ENCODE measurements around the gene CYP46A1.

The CYP46A1 gene

GRCh38 chr14:99690636-99691035 is 6.5 kb downstream of the CYP46A1 start:
- DNase-seq, result no peak

GRCh38 chr14:99691111-99691885 is 7.2 kb downstream of the CYP46A1 start:
- no peak for DNase-seq

- no peak for DNase-seq
These were observed 9.8 kb downstream of the CYP46A1 start for GRCh38 chr14:99693918-99694317.

- no peak for DNase-seq
These were observed 12.8 kb downstream of the CYP46A1 start for GRCh38 chr14:99696929-99697328.

- no peak for DNase-seq
These were observed 14.1 kb downstream of the CYP46A1 start for GRCh38 chr14:99698236-99698635.

GRCh38 chr14:99698642-99699041 is 14.5 kb downstream of the CYP46A1 start:
- DNase-seq, result no peak

GRCh38 chr14:99699085-99699760 is 15.1 kb downstream of the CYP46A1 start:
- no peak for DNase-seq

- DNase-seq, result no peak
These were observed 15.8 kb downstream of the CYP46A1 start for GRCh38 chr14:99699861-99700260.

- no peak for DNase-seq
These were observed 16.3 kb downstream of the CYP46A1 start for GRCh38 chr14:99700379-99700778.

- DNase-seq, result no peak
These were observed 17.2 kb downstream of the CYP46A1 start for GRCh38 chr14:99701260-99701659.

GRCh38 chr14:99702115-99702514 is 18.0 kb downstream of the CYP46A1 start:
- DNase-seq, result no peak

- no peak for DNase-seq
These were observed 19.3 kb downstream of the CYP46A1 start for GRCh38 chr14:99703381-99703780.

GRCh38 chr14:99704037-99704436 is 19.9 kb downstream of the CYP46A1 start:
- DNase-seq, result no peak

GRCh38 chr14:99706107-99706900 is 22.2 kb downstream of the CYP46A1 start:
- DNase-seq, result no peak

- no peak for DNase-seq
These were observed 23.3 kb downstream of the CYP46A1 start for GRCh38 chr14:99707420-99707819.

GRCh38 chr14:99707921-99708320 is 23.8 kb downstream of the CYP46A1 start:
- DNase-seq, result no peak

- DNase-seq, result no peak
These were observed 24.4 kb downstream of the CYP46A1 start for GRCh38 chr14:99708449-99708848.

- DNase-seq, result no peak
These were observed 29.9 kb downstream of the CYP46A1 start for GRCh38 chr14:99713972-99714371.

- no peak for DNase-seq
These were observed 31.3 kb downstream of the CYP46A1 start for GRCh38 chr14:99715266-99716000.

- no peak for DNase-seq
These were observed 32.2 kb downstream of the CYP46A1 start for GRCh38 chr14:99716091-99716849.

- no peak for DNase-seq
These were observed 33.0 kb downstream of the CYP46A1 start for GRCh38 chr14:99716850-99717681.
